ENCODE data around the gene RELL1. TPM values are rescaled to one million over a fixed set of nuclear protein-coding genes. Genes with fewer than 3 reads are reported as not detected.

RELL1 gene
- total RNA-seq, 1 donor from 2014 or later: 55.2 TPM

DNA sequence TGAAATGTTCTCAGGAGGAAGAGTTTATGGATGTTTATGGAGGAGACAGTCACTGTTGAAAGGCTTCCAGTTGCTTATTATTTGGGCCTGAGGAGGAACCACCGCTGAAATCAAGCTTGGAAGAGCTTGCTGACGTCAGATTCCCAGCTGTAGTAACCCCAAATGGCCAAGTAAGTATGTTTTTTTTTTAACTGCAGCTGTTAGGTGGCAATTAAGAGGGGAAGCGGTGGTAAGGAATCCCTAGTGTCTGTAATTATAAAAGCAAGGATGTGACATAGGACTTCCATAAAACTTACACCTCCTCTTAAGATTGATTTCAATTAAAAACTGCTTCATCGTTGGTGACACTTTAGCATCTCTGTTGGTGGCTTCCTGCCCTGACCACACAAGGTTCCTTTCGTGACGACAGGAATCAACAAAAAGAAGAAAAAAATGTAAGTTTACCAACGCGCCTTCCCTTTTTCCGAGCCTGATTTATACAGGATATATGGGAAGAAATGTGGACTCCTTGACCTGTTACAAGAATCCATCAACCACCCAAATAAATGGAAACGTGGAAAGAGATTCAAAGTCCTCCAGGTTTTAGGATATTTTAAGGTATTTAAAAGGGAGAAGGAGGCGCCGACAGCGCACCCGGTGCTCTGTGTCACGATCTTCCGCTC, 884 bp downstream of the RELL1 start:
- DNase-seq (ENCODE audit: low read depth): no peak
- H3K4me3 ChIP-seq (ENCODE audit: low read depth, low read length): peak overlapping the region; percentile 92
- no peaks in the 10 kb centered on the region for H3K36me3 ChIP-seq (ENCODE audit: control insufficient read depth, insufficient read depth, low read length)
- no peaks in the 10 kb centered on the region for H3K27me3 ChIP-seq (ENCODE audit: control insufficient read depth, insufficient read depth, low read length)
- TF ChIP-seq, protein P1, sequence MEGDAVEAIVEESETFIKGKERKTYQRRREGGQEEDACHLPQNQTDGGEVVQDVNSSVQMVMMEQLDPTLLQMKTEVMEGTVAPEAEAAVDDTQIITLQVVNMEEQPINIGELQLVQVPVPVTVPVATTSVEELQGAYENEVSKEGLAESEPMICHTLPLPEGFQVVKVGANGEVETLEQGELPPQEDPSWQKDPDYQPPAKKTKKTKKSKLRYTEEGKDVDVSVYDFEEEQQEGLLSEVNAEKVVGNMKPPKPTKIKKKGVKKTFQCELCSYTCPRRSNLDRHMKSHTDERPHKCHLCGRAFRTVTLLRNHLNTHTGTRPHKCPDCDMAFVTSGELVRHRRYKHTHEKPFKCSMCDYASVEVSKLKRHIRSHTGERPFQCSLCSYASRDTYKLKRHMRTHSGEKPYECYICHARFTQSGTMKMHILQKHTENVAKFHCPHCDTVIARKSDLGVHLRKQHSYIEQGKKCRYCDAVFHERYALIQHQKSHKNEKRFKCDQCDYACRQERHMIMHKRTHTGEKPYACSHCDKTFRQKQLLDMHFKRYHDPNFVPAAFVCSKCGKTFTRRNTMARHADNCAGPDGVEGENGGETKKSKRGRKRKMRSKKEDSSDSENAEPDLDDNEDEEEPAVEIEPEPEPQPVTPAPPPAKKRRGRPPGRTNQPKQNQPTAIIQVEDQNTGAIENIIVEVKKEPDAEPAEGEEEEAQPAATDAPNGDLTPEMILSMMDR (IDR thresholded peaks at IDR 0.05; ENCODE audit: insufficient read depth, low read length, poor library complexity, severe bottlenecking): no peak

DNA sequence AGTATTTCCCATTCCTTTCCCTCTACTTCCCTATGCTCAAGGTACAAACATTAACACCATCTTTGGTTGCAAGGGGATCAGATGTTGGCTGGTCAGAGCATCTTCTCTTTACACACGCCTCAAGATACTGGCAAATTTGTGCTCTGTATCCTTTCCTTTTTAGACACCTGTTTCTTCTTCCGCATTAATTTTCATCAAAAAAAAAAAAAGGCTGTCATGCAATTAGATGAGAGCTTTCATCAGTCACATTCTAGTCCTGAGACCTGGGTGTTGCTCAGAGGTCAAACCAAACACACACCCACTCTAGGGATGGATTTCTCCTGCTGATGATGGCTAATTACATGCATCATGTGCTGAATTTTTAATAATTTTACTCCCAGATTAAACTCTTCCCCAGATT, 2.0 kb downstream of the RELL1 start:
- H3K4me3 ChIP-seq (ENCODE audit: low read depth, low read length): no peak overlapping the region
- no peak for DNase-seq (ENCODE audit: low read depth)
- H3K27me3 ChIP-seq (ENCODE audit: control insufficient read depth, insufficient read depth, low read length): no peaks in the 10 kb centered on the region
- TF ChIP-seq, protein P1 (IDR thresholded peaks at IDR 0.05; ENCODE audit: insufficient read depth, low read length, poor library complexity, severe bottlenecking): no peak
- no peaks in the 10 kb centered on the region for H3K36me3 ChIP-seq (ENCODE audit: control insufficient read depth, insufficient read depth, low read length)

DNA sequence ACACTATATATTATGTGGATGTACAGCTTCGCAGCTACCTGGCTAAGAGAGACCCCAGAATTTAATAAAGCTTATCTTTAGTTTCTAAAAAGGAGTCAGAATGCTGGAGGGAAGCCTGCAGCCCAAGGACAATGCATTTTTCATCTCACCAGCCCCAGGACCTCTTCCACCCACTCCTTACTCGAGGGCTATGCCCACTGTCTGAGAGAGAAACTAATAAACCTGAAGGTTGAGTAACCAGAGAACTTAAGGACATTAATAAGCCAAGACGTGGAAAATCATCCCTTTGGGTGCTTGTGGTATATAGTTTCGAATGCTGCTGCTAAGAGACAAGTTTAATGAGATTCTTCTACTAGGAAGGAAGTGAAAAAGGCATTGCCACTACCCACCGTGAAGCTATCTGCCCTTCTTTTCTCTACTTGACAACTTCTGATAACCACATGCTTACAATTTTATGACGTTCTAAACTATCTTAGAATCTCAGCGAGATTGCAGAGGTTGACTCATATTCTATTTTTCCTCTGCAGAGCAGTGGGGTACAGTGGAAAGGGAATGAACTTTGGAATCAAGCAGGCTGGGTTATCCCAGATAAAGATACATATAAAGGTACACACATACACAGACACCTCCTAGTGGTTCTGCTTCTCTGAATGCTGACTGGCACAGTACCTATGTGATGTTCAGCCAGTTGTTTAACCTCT, 3.3 kb downstream of the RELL1 start:
- H3K36me3 ChIP-seq (ENCODE audit: control insufficient read depth, insufficient read depth, low read length): no peaks in the 10 kb centered on the region
- no peak overlapping the region for H3K4me3 ChIP-seq (ENCODE audit: low read depth, low read length)
- TF ChIP-seq, protein P1 (IDR thresholded peaks at IDR 0.05; ENCODE audit: insufficient read depth, low read length, poor library complexity, severe bottlenecking): no peak
- DNase-seq (ENCODE audit: low read depth): no peak
- H3K27me3 ChIP-seq (ENCODE audit: control insufficient read depth, insufficient read depth, low read length): no peaks in the 10 kb centered on the region

DNA sequence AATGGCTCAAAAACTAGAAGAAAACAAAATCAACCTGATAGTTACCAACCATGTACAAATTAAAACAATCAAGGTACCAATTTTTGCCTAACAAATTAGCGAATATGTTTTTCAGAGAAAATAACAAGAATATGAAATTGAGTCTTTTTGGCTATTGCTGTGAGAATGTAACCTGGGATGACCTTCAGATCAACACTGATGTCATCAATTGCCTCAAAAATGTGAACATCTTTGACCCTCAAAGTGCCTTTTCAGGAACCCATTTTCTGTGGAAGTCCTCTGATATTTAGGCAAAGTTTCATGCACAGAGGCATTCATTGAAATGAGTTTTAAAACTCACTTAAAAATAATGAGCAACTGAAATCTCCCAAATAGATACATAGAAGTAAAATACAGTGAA, 6.1 kb downstream of the RELL1 start:
- Histone ChIP-seq H3K27me3 (ENCODE audit: control insufficient read depth, insufficient read depth, low read length) (no peaks in the 10 kb centered on the region), H3K36me3 (ENCODE audit: control insufficient read depth, insufficient read depth, low read length) (no peaks in the 10 kb centered on the region), H3K4me3 (ENCODE audit: low read depth, low read length) (no peak overlapping the region)
- no peak for DNase-seq (ENCODE audit: low read depth)
- TF ChIP-seq, protein P1 (IDR thresholded peaks at IDR 0.05; ENCODE audit: insufficient read depth, low read length, poor library complexity, severe bottlenecking): no peak

DNA sequence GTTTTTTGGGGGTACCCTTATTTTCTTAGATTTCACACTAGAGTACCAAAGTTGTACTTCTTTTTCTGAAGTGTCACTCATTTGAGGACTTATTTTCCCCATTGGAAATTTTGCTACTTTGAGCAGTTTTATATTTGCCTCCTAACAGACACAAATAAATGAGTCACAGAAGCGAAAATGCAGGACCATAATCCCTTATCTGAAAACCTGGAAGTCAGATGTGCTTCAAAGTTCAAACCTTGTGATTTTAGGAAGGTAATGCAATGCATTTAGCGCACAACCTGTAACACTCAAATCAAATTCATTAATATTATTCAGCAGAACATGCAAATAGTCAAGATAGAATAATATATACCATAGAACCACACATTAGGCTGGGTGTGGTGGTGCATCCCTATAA, 6.9 kb downstream of the RELL1 start:
- no peaks in the 10 kb centered on the region for H3K36me3 ChIP-seq (ENCODE audit: control insufficient read depth, insufficient read depth, low read length)
- no peak for DNase-seq (ENCODE audit: low read depth)
- no peaks in the 10 kb centered on the region for H3K27me3 ChIP-seq (ENCODE audit: control insufficient read depth, insufficient read depth, low read length)
- no peak overlapping the region for H3K4me3 ChIP-seq (ENCODE audit: low read depth, low read length)
- TF ChIP-seq, protein P1 (IDR thresholded peaks at IDR 0.05; ENCODE audit: insufficient read depth, low read length, poor library complexity, severe bottlenecking): no peak
